Endothelial cell of umbilical vein (primary cell): ENCODE results near the gene PM20D2. TPM values are rescaled to one million over a fixed set of nuclear protein-coding genes. Genes with fewer than 3 reads are reported as not detected.

Source experiments
- BruUV-seq: library from RNA; stranded (reverse); fragments of 400-500 nt; replicated peaks from 2 replicates; lab custom pipeline; 2021; lab: Mats Ljungman, UMichigan
- CTCF ChIA-PET: fragments of 300-600, 350-600 bp; sonication (Branson Sonifier 250); formaldehyde crosslinking; loops from one replicate; lab custom pipeline; 2021; ENCODE audit warnings: antibody characterized with exemption, inconsistent platforms; lab: Charles Lee
- POLR2A ChIA-PET: fragments of 300-600, 350-600 bp; sonication (Branson Sonifier 250); formaldehyde crosslinking; loops from one replicate; lab custom pipeline; 2021; ENCODE audit warnings: antibody characterized with exemption, inconsistent platforms; lab: Charles Lee
- DNase-seq: peaks from one replicate; pipeline ENCODE4 v3.0.0-alpha.2; 2011; ENCODE audit warnings: low read depth, low spot score
- FAIRE-seq: peaks from 2 replicates; lab custom pipeline; 2011; peaks lifted over from hg19 to GRCh38; lab: Jason Lieb, UNC
- H2AFZ ChIP-seq: 2 replicates; pipeline ENCODE4 v1.6.0; 2012; ENCODE audit warnings: low read depth, low read length, control low read depth, inconsistent platforms
- H3K27ac ChIP-seq: 2 replicates; pipeline ENCODE4 v1.5.1; 2011; ENCODE audit warnings: low read depth, mild to moderate bottlenecking, control low read depth, low read length, moderate library complexity; ENCODE audit not compliant: insufficient read depth
- H3K27me3 ChIP-seq, 2 experiments: 2 replicates each; pipeline versions ENCODE4 v1.6.0 to v1.6.1; 2011; ENCODE audit warnings: low read length in 2 of 2, mixed read lengths in 1 of 2; ENCODE audit not compliant: control insufficient read depth in 2 of 2, insufficient read depth in 2 of 2
- H3K36me3 ChIP-seq, 2 experiments: 2 replicates in 1 of 2; 3 replicates in 1 of 2; pipeline ENCODE4 v1.5.1; 2011; ENCODE audit warnings: low read length in 2 of 2, mild to moderate bottlenecking in 1 of 2, moderate library complexity in 1 of 2; ENCODE audit not compliant: control insufficient read depth in 2 of 2, insufficient read depth in 2 of 2; ENCODE audit errors: extremely low read depth in 1 of 2
- H3K4me1 ChIP-seq: 3 replicates; pipeline ENCODE4 v1.5.1; 2011; ENCODE audit warnings: mild to moderate bottlenecking, low read length; ENCODE audit not compliant: control insufficient read depth, insufficient read depth; ENCODE audit errors: extremely low read depth
- H3K4me2 ChIP-seq: 2 replicates; pipeline ENCODE4 v1.6.1; 2011; ENCODE audit warnings: low read length, control low read depth, mixed read lengths; ENCODE audit not compliant: insufficient read depth
- H3K4me3 ChIP-seq, 3 experiments: fragments of 200-600 bp in 1 of 3; sonication (generic), shearing (Covaris generic) in 1 of 3; replicated peaks in 1 of 3; 2 replicates each; pipeline ENCODE4 v1.5.1; 2011 to 2016; ENCODE audit warnings: control low read depth in 3 of 3, low read length in 3 of 3, mild to moderate bottlenecking in 2 of 3, inconsistent platforms in 1 of 3, low read depth in 1 of 3, moderate library complexity in 1 of 3; ENCODE audit not compliant: insufficient read depth in 1 of 3
- H3K79me2 ChIP-seq: 2 replicates; pipeline ENCODE4 v1.6.0; 2012; ENCODE audit warnings: low read length, inconsistent platforms; ENCODE audit not compliant: control insufficient read depth, insufficient read depth
- H3K9ac ChIP-seq: replicated peaks from 2 replicates; pipeline ENCODE3; 2011; ENCODE audit warnings: low read length, control low read depth; ENCODE audit not compliant: insufficient read depth; ENCODE audit errors: extremely low read depth
- H3K9me1 ChIP-seq: replicated peaks from 3 replicates; pipeline ENCODE4 v1.6.0; 2011; ENCODE audit warnings: mild to moderate bottlenecking, low read length; ENCODE audit not compliant: control insufficient read depth, insufficient read depth; ENCODE audit errors: extremely low read depth
- H3K9me3 ChIP-seq: replicated peaks from 2 replicates; pipeline ENCODE4 v1.5.1; 2012; ENCODE audit warnings: low read length, inconsistent platforms; ENCODE audit not compliant: control insufficient read depth, insufficient read depth
- H4K20me1 ChIP-seq: replicated peaks from 2 replicates; pipeline ENCODE3; 2011; ENCODE audit warnings: mild to moderate bottlenecking, low read length; ENCODE audit not compliant: control insufficient read depth, insufficient read depth; ENCODE audit errors: extremely low read depth
- CTCF ChIP-seq, 2 donors: IDR thresholded peaks; 1 replicate in 1 of 2; 2 replicates in 1 of 2; pipeline ENCODE4 v1.5.1; 2011; ENCODE audit warnings: low read length in 2 of 2, mild to moderate bottlenecking in 2 of 2, moderate library complexity in 2 of 2, control low read depth in 1 of 2, inconsistent platforms in 1 of 2, low read depth in 1 of 2; ENCODE audit not compliant: insufficient read depth in 1 of 2; ENCODE audit errors: extremely low read depth in 1 of 2
- EZH2 ChIP-seq: IDR thresholded peaks from 2 replicates; pipeline ENCODE4 v1.6.1; 2012; ENCODE audit warnings: borderline replicate concordance, low read depth, mild to moderate bottlenecking, moderate library complexity, low read length, inconsistent platforms; ENCODE audit not compliant: severe bottlenecking
- FOS ChIP-seq: IDR thresholded peaks from 2 replicates; pipeline ENCODE4 v1.6.1; 2011; ENCODE audit warnings: mild to moderate bottlenecking, low read length, moderate library complexity, borderline replicate concordance; ENCODE audit not compliant: insufficient read depth
- GATA2 ChIP-seq: IDR thresholded peaks from 2 replicates; pipeline ENCODE4 v1.7.0; 2011; ENCODE audit warnings: low read depth, mild to moderate bottlenecking, moderate library complexity, mixed read lengths, low read length; ENCODE audit not compliant: insufficient read length, insufficient read depth
- JUN ChIP-seq: IDR thresholded peaks from 2 replicates; pipeline ENCODE4 v1.6.1; 2011; ENCODE audit warnings: borderline replicate concordance, low read depth; ENCODE audit not compliant: insufficient read length, insufficient read depth
- MAX ChIP-seq: IDR thresholded peaks from 2 replicates; pipeline ENCODE4 v1.6.1; 2011; ENCODE audit not compliant: insufficient read depth, insufficient read length
- MYC ChIP-seq: IDR thresholded peaks from one replicate; pipeline ENCODE4 v1.6.1; 2011; ENCODE audit warnings: mild to moderate bottlenecking, low read depth, low read length
- POLR2A ChIP-seq: IDR thresholded peaks from 2 replicates; pipeline ENCODE4 v1.6.1; 2012; ENCODE audit warnings: low read depth, mild to moderate bottlenecking, control low read depth, low read length
- POLR2AphosphoS5 ChIP-seq: IDR thresholded peaks from 2 replicates; pipeline ENCODE4 v1.6.1; 2012; ENCODE audit warnings: low read depth, mild to moderate bottlenecking, control low read depth, low read length, moderate library complexity; ENCODE audit not compliant: insufficient read depth
- dilution Hi-C: fragments of 300-500 bp; cut with MboI; formaldehyde crosslinking; loops from one replicate; pipeline ENCODE4 v1.15.0; 2019; ENCODE audit warnings: low sequenced_read_pairs; ENCODE audit not compliant: extremely low pct_ligation_motif_present
- intact Hi-C: fragments of 100-400 bp; cut with micrococcal nuclease; formaldehyde crosslinking; loops from one replicate; pipeline ENCODE4 v1.10.0; 2022
- polyA plus RNA-seq, 4 experiments: library from polyadenylated mRNA; depleted of rRNA in 3 of 4; stranded (reverse) in 3 of 4; unstranded in 1 of 4; fragments of >200 nt; gene quantifications; 2 replicates each; pipeline versions ENCODE4 v1.2.1 to v1.2.3, GENCODE V29; 2011 to 2012; ENCODE audit warnings: missing spikeins in 1 of 4
- total RNA-seq: library from RNA; stranded (reverse); gene quantifications from 2 replicates; pipeline ENCODE4 v1.2.3, GENCODE V29; 2021

Gene PM20D2
- total and polyA plus RNA-seq, 2 donors (not counting 3 experiments of a cell fraction or from before 2014, with no cell fraction given): 3.0 to 10.9 TPM

GRCh38 chr6:89173634-89174033 is 27.8 kb downstream of the PM20D2 start:
- POLR2A ChIA-PET: no interaction called here
- CTCF ChIA-PET: no interaction called here
- dilution Hi-C loops: no loop called here

More at GRCh38 chr6:89173634-89174033, 27.8 kb downstream of the PM20D2 start:
- no peaks in the 10 kb centered on the region for H3K9me1 ChIP-seq
- no peak overlapping the region for H3K4me3 ChIP-seq
- no peak overlapping the region for H3K27ac ChIP-seq
- no peaks in the 10 kb centered on the region for H3K36me3 ChIP-seq
- BruUV-seq: no TSS peak
- H3K4me2 ChIP-seq: no peak overlapping the region
- no peaks in the 10 kb centered on the region for H3K9me3 ChIP-seq
- H3K4me1 ChIP-seq: no peaks in the 10 kb centered on the region
- no peaks in the 10 kb centered on the region for H3K79me2 ChIP-seq
- DNase-seq (no peak), FAIRE-seq (no peak)
- TF ChIP-seq MAX (no peak), FOS (no peak), GATA2 (no peak), MYC (no peak), POLR2AphosphoS5 (no peak), EZH2 (no peak), POLR2A (no peak), JUN (no peak), CTCF (IDR thresholded peaks at IDR 0.05; ENCODE audit: extremely low read depth in 1 of 2, insufficient read depth in 1 of 2, low read depth in 1 of 2, low read length in 2 of 2) (no peak)
- H3K27me3 ChIP-seq: no peaks in the 10 kb centered on the region
- H3K9ac ChIP-seq: no peak overlapping the region
- H4K20me1 ChIP-seq: no peaks in the 10 kb centered on the region
- intact Hi-C loops: no loop called here
- no peak overlapping the region for H2AFZ ChIP-seq
